GM19193 (cell line): ENCODE results near the gene ADGRG6.

Source experiments
- POLR2A ChIP-seq: IDR thresholded peaks from 4 replicates; pipeline ENCODE4 v1.6.1; 2011; ENCODE audit not compliant: insufficient read depth, insufficient read length; ENCODE audit errors: extremely low read depth

ADGRG6 gene

DNA sequence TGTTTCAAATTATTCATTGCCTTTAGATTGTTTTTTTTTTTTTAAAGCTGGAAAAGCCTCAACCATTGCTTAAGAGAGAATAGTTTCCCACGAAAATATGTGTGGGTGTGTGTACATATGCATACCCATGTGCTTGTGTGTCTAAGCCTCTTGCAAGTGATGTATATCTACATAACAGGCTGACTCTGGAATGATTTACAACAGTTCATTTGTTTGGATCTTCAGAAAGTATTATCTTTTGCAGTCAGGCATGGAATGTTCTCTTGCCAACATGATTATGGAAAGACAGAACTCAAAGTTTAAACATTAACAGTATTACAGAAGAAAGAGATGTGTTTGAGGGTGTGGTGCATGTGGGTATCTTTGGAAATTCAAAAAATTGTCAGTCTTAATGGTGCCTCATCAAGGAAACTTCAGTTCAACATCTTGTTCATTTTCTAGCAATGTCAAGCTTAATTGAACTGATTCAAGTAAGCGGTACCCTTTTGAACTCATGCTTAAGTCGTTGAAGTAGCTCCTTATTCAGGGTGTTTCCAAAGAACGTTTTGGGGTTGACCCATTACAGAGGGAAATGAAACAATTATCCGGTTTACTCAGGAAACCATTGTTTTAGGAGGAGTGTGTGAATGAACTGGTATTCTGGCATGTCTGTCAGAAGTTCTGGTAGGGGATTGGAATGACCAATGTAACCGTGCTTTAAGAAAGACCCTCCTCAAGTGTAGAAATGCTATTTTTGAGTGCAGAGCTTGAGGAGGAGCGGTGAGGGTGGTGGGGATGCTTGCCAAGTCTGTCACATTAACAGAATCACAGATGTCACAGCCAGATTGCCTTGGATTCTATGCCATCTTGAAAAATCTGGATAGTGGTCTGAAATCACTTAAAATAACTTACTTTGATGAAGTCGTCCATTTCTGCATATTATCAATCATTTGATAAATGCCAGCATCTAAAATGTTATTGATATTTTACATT is 60.3 kb downstream of the ADGRG6 start:
- TF ChIP-seq POLR2A: no peak

- TF ChIP-seq POLR2A: no peak
Observed at GRCh38 chr6:142367061-142367460, 65.3 kb downstream of the ADGRG6 start.

GRCh38 chr6:142367501-142368018 is 65.8 kb downstream of the ADGRG6 start:
- TF ChIP-seq POLR2A: no peak

DNA sequence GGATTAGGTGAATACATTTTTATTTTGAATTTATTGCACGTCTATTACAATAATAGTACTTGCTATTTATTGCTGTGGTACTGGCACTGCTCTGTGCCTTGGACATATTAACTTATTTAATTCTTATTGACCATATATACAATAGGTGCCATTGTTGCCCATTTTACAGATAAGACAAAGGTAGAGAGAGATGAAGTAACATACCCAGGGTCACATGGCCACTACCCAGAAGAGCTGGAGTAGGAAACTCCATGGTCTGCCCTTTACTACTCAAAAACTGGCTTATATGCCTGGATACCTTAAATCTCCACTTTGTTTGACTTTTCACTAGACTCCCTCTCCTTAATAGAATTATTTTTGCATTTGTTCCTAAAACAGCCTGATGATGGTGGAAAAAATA is 67.5 kb downstream of the ADGRG6 start:
- no peak for TF ChIP-seq POLR2A

DNA sequence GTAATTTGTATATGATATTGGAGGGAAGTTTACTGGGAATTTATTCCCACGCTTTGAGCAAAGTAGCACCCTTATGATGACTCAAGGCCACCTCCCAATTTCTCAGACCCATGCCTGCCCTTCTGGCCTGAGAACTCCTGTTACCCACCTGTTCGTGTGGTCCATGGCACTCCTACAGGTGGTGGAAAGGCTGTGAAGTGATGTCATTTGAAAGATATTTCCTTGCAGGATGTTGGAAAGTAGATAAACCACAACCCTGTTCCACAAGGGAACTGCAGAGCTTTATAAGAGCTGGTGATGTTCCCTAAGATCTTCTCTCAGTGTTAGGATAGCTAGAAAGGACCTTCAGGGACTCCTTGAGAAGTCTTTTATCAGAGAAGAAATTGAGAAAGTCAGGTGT is 70.5 kb downstream of the ADGRG6 start:
- TF ChIP-seq POLR2A: no peak

DNA sequence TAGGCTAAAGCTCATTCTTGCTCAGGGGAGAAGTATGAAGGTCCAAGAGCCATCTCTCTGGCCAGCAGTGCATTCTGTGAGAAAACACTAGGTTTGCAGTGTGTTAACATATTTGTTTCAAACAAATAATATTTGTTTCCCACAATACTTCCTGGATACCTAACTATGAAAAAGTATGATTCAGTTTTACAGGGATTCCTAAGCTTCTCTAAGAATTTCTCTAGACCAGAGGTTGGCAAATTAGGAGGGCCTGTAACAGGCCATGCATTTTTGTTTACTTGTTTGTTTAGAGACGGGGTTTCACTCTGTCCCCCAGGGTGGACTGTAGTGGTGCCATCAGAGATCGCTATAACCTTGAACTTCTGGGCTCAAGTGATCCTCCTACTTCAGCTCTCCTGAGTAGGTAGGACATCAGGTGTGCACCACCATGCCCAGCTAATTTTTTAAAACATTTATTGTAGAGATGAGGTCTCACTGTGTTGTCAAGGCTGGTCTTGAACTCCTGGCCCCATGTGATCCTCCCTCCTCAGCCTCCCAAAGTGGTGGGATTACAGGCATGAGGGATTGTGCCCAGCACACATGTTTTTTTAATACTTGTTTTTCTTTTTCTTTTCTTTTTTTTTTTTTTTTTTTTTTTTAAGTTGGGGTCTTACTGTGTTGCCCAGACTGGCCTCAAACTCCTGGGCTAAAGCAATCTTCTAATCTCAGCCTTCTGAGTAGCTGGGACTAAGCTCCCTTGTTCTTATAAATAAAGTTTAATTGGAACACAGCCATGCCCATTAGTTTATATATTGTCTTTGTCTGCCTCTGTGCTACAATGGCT is 71.7 kb downstream of the ADGRG6 start:
- TF ChIP-seq POLR2A: no peak

DNA sequence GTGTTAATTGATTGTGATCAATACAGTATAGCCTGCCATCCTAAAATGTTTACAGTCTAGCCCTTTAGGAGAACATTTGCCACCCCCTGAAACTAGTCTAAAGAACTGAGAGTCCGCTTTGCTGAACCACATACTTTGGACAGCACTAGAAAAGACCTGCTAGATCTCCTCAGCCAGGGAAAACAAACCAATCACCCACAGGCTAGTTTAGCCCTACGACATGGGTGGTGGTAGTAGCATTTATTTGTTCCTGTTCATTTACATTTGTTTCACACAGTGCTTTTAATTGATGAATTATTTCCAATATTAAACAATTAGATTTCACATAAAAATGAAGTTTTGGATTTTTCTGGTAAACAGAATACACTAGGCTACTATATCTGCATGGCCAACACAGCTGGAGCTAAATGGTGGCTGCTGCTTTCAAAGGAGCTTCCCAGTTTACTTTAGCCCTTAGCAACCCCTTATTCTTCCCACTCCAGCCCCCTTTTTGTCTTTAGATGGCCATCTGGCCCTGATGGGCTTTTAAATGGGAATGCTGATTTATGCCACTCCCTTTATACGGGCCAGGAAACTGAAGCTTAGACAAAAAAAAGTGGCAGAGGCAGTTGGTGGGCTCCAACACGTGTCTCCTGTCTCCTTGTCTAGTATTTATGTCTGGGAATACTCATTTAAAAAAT is 72.4 kb downstream of the ADGRG6 start:
- no peak for TF ChIP-seq POLR2A

DNA sequence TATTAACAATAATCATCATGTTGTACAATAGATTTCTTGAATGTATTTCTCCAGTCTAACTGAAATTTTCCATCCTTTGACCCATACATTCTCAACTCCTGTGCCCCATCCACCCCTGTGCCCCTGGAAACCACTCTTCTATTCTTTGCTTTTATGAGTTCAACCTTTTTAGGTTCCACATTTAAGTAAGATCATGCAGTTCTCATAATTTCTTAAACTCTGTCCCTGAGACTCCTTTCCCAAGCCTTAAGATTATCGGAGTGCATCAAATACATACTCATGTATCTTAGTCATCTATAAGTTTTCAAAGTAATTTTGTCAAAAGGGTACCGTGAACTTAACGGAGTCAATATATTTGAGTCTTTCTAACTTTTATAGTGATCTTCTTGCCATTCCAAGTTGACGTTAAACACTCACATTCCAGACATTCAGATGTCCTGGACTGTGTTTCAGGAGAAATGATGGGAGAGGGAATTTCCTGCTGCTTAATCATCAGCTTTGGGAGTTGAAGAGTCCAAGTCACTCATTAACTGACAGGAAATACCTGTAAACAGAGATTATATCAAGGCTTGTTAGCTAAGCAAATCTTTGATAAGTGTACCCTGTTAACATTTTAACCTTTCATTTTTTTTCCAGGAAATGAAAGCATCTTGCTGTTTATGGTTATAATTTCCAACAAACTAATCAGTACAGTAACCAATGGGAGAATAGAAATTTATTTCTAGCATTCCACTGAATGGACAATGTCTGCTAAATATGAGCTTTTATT is 73.3 kb downstream of the ADGRG6 start:
- TF ChIP-seq POLR2A: no peak

GRCh38 chr6:142376115-142376514 is 74.3 kb downstream of the ADGRG6 start:
- TF ChIP-seq POLR2A: no peak

GRCh38 chr6:142376800-142377496 is 75.1 kb downstream of the ADGRG6 start:
- no peak for TF ChIP-seq POLR2A

GRCh38 chr6:142377497-142377848 is 75.7 kb downstream of the ADGRG6 start:
- TF ChIP-seq POLR2A: no peak

GRCh38 chr6:142378138-142378875 is 76.5 kb downstream of the ADGRG6 start:
- no peak for TF ChIP-seq POLR2A

DNA sequence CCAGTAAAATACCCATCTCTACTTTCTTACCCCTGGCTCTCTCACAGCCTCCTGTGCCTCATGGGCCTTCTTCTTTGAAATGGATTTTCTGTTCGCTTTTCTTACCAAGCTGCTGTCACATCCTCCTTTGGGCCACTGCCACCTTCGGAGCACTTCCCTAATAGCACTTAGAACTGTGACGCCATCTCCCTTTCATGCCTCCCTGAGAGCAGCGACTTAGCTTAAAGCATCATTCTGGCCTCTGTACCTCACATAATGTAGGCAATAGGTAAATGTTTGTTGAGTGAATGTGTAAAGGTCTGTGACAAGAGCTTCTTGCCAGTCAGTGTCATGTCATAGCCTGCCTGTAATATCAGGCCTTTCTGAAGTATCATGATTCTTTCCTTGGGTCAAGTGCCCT is 78.8 kb downstream of the ADGRG6 start:
- no peak for TF ChIP-seq POLR2A

- TF ChIP-seq POLR2A: no peak
Observed at GRCh38 chr6:142381181-142381580, 79.4 kb downstream of the ADGRG6 start.
